HG02981 (cell line): ENCODE data around the gene PPIF.

Source experiments
- ATAC-seq: cut with Tn5 transposase; IDR thresholded peaks from one replicate; pipeline ENCODE4 v1.9.1; 2021; ENCODE audit warnings: mild to moderate bottlenecking, moderate library complexity; ENCODE audit not compliant: unreplicated experiment

Gene PPIF

GRCh38 chr10:79347894-79348639 lies 798 bp downstream of the PPIF start:
- peak; percentile 59 for ATAC-seq

GRCh38 chr10:79348640-79348988 lies 1.3 kb downstream of the PPIF start:
- no peak for ATAC-seq

GRCh38 chr10:79349072-79349491 lies 1.8 kb downstream of the PPIF start:
- no peak for ATAC-seq

GRCh38 chr10:79349766-79350406 lies 2.6 kb downstream of the PPIF start:
- no peak for ATAC-seq

- no peak for ATAC-seq
These were observed 3.3 kb downstream of the PPIF start for GRCh38 chr10:79350407-79351154.

GRCh38 chr10:79351332-79351731 lies 4.1 kb downstream of the PPIF start:
- no peak for ATAC-seq

- no peak for ATAC-seq
These were observed 5.0 kb downstream of the PPIF start for GRCh38 chr10:79352035-79352877.

- no peak for ATAC-seq
These were observed 5.7 kb downstream of the PPIF start for GRCh38 chr10:79353000-79353406.

GRCh38 chr10:79353726-79354125 lies 6.5 kb downstream of the PPIF start:
- no peak for ATAC-seq

- no peak for ATAC-seq
These were observed 6.9 kb downstream of the PPIF start for GRCh38 chr10:79354141-79354540.

- no peak for ATAC-seq
These were observed 7.3 kb downstream of the PPIF start for GRCh38 chr10:79354615-79355014.

GRCh38 chr10:79355420-79356017 lies 8.2 kb downstream of the PPIF start:
- no peak for ATAC-seq

- no peak for ATAC-seq
These were observed 8.8 kb downstream of the PPIF start for GRCh38 chr10:79356104-79356503.

- no peak for ATAC-seq
These were observed 9.9 kb downstream of the PPIF start for GRCh38 chr10:79357180-79357579.

- ATAC-seq = no peak
These were observed 11.5 kb downstream of the PPIF start for GRCh38 chr10:79358811-79359210.

GRCh38 chr10:79359816-79360498 lies 12.7 kb downstream of the PPIF start:
- no peak for ATAC-seq

- ATAC-seq = no peak
These were observed 13.5 kb downstream of the PPIF start for GRCh38 chr10:79360499-79361342.

GRCh38 chr10:79361726-79362397 lies 14.6 kb downstream of the PPIF start:
- ATAC-seq = no peak
